Activated naive CD8-positive, alpha-beta T cell (primary cell): ENCODE measurements around the gene TOR2A.

ENCODE experiments used
- H3K27ac Mint-ChIP-seq: one replicate; pipeline ENCODE4 v1.8.0; 2021; ENCODE audit warnings: mixed read lengths
- H3K27me3 Mint-ChIP-seq: one replicate; pipeline ENCODE4 v1.8.0; 2021; ENCODE audit warnings: mixed read lengths
- H3K36me3 Mint-ChIP-seq: one replicate; pipeline ENCODE4 v1.8.0; 2021; ENCODE audit warnings: mixed read lengths
- H3K4me1 Mint-ChIP-seq: one replicate; pipeline ENCODE4 v1.8.0; 2021; ENCODE audit warnings: low read depth, mixed read lengths
- H3K4me3 Mint-ChIP-seq: one replicate; pipeline ENCODE4 v1.8.0; 2021; ENCODE audit warnings: mild to moderate bottlenecking, mixed read lengths
- H3K9me3 Mint-ChIP-seq: one replicate; pipeline ENCODE4 v1.8.0; 2021; ENCODE audit warnings: low read depth, mixed read lengths

Gene TOR2A

GRCh38 chr9:127739614-127740330 is 4.7 kb upstream of the TOR2A start:
- no peak overlapping the region for H3K27ac Mint-ChIP-seq
- peaks cover 8% of the 10 kb centered on the region for H3K4me1 Mint-ChIP-seq
- no peaks in the 10 kb centered on the region for H3K9me3 Mint-ChIP-seq
- H3K27me3 Mint-ChIP-seq = no peaks in the 10 kb centered on the region
- H3K4me3 Mint-ChIP-seq = no peak overlapping the region
- no peaks in the 10 kb centered on the region for H3K36me3 Mint-ChIP-seq

- Mint-ChIP-seq H3K27me3 (no peaks in the 10 kb centered on the region), H3K4me3 (no peak overlapping the region), H3K36me3 (no peaks in the 10 kb centered on the region), H3K4me1 (peaks cover 15% of the 10 kb centered on the region), H3K27ac (no peak overlapping the region), H3K9me3 (no peaks in the 10 kb centered on the region)
These were observed 3.6 kb upstream of the TOR2A start for GRCh38 chr9:127738666-127739065.

DNA sequence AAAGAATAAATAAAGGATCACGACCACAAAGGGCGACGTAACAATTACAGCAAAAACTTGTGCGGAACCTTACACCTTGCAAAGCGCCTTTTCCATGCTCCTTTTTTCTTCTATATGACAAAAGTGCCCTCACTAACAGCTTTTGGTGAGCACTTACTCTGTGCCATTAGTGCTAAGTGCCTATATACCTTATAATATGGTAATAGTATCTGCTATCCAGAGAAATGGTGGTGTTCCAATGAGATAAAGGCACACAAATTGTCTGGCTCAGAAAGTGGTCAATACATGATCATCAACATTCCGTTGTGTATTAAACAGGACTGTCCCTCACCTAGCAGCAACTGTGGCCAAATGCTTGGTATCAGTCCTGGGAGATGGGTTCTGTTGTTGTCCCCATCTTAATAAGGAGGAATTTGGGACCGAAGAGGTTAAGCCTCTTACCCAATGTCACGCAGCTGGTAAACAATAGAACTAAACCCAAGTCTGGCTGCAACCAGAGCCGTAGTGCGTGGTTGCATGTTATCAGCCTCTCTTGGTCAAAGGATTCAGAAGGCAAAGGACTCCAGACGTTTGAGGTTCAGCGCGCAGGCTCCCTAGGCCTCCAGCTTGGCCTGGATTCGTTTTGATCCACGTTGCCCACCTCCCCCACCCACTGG is 564 bp upstream of the TOR2A start:
- no peaks in the 10 kb centered on the region for H3K36me3 Mint-ChIP-seq
- no peaks in the 10 kb centered on the region for H3K9me3 Mint-ChIP-seq
- H3K4me3 Mint-ChIP-seq = peak overlapping the region; percentile 92
- H3K4me1 Mint-ChIP-seq = peaks cover 17% of the 10 kb centered on the region
- H3K27me3 Mint-ChIP-seq = no peaks in the 10 kb centered on the region
- peak overlapping the region; percentile 89 for H3K27ac Mint-ChIP-seq

DNA sequence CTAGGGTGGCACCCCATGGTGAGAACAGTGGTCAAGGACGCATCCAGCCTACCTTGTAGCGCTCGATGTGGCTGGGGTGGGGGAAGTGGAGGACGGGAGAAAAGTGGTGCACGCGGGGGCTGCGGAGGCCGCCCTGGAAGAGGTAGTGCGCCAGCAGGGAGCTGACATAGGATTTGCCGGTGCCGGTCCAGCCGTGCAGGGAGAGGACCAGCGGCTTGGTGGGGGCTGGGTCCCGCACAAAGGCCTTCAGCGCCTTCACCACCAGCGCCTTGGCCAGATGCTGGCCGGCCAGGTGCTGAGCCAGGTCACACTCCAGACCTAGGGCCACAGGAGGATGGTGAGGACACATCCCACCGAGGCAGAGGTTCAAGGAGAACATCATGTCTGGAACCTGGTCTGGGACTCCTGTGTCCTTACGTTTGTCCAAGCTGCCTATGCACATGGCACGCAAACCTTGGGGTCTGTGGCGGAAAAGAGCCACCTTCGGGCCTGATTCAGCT is 797 bp downstream of the TOR2A start:
- H3K4me1 Mint-ChIP-seq = peaks cover 17% of the 10 kb centered on the region
- no peaks in the 10 kb centered on the region for H3K9me3 Mint-ChIP-seq
- peak overlapping the region; percentile 72 for H3K27ac Mint-ChIP-seq
- H3K27me3 Mint-ChIP-seq = no peaks in the 10 kb centered on the region
- peak overlapping the region; percentile 82 for H3K4me3 Mint-ChIP-seq
- no peaks in the 10 kb centered on the region for H3K36me3 Mint-ChIP-seq

- peak overlapping the region; percentile 82 for H3K4me3 Mint-ChIP-seq
- no peak overlapping the region for H3K27ac Mint-ChIP-seq
These were observed 1.5 kb downstream of the TOR2A start for GRCh38 chr9:127733614-127734013.

GRCh38 chr9:127732444-127732843 is 2.6 kb downstream of the TOR2A start:
- H3K27me3 Mint-ChIP-seq = no peaks in the 10 kb centered on the region
- no peak overlapping the region for H3K27ac Mint-ChIP-seq
- peaks cover 17% of the 10 kb centered on the region for H3K4me1 Mint-ChIP-seq
- H3K4me3 Mint-ChIP-seq = no peak overlapping the region
- H3K9me3 Mint-ChIP-seq = no peaks in the 10 kb centered on the region
- no peaks in the 10 kb centered on the region for H3K36me3 Mint-ChIP-seq

More at GRCh38 chr9:127733614-127734013, 1.5 kb downstream of the TOR2A start:
- no peaks in the 10 kb centered on the region for H3K36me3 Mint-ChIP-seq
- H3K4me1 Mint-ChIP-seq = peaks cover 17% of the 10 kb centered on the region
- H3K9me3 Mint-ChIP-seq = no peaks in the 10 kb centered on the region
- H3K27me3 Mint-ChIP-seq = no peaks in the 10 kb centered on the region

DNA sequence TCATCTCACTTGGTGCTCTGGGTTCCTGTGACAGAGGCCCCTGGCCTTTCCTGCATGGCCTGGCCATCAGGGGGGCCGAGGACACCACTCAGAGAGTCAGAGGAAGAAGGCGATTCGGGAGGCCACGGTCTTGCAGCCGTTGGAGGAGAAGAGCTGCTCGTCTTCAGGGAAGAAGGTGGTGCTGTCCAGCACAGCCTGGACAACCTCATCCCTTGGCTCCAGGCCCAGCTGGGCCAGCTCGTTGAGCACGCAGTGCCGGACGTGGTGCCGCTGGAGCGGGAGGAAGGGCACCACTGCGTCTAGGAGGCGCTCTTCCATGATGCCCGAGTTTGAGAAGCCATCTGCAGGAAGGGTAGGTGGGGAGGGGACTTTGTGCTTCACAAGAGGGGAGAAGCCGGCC is 3.2 kb downstream of the TOR2A start:
- Mint-ChIP-seq H3K4me1 (peaks cover 15% of the 10 kb centered on the region), H3K27ac (no peak overlapping the region), H3K4me3 (no peak overlapping the region), H3K9me3 (no peaks in the 10 kb centered on the region), H3K27me3 (no peaks in the 10 kb centered on the region), H3K36me3 (no peaks in the 10 kb centered on the region)

- H3K27me3 Mint-ChIP-seq = no peaks in the 10 kb centered on the region
- no peaks in the 10 kb centered on the region for H3K9me3 Mint-ChIP-seq
- no peak overlapping the region for H3K4me3 Mint-ChIP-seq
- no peak overlapping the region for H3K27ac Mint-ChIP-seq
- H3K36me3 Mint-ChIP-seq = no peaks in the 10 kb centered on the region
- peaks cover 15% of the 10 kb centered on the region for H3K4me1 Mint-ChIP-seq
These were observed 4.2 kb downstream of the TOR2A start for GRCh38 chr9:127730799-127731410.

DNA sequence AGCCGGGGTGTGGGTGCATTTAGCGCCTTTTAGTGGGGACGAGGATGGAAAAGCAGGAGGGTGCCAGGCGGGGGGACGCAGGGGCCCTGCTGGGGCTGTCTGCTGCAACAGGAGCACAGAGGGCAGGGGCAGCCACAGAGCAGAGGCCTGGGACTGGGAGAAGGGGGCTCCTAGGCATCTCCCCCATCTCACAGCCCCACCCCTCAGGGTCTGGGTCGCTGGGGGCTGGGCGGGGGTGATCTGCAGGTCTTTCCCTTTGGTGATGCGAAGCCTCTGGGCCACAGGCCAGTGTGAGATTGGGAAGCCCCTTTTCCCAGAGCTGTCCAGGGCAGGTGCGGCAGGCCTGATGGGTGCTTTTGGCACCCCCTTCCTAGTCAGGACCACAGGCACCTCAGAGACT is 4.8 kb downstream of the TOR2A start:
- H3K36me3 Mint-ChIP-seq = no peaks in the 10 kb centered on the region
- H3K27me3 Mint-ChIP-seq = no peaks in the 10 kb centered on the region
- peaks cover 10% of the 10 kb centered on the region for H3K4me1 Mint-ChIP-seq
- H3K4me3 Mint-ChIP-seq = no peak overlapping the region
- H3K27ac Mint-ChIP-seq = no peak overlapping the region
- no peaks in the 10 kb centered on the region for H3K9me3 Mint-ChIP-seq

DNA sequence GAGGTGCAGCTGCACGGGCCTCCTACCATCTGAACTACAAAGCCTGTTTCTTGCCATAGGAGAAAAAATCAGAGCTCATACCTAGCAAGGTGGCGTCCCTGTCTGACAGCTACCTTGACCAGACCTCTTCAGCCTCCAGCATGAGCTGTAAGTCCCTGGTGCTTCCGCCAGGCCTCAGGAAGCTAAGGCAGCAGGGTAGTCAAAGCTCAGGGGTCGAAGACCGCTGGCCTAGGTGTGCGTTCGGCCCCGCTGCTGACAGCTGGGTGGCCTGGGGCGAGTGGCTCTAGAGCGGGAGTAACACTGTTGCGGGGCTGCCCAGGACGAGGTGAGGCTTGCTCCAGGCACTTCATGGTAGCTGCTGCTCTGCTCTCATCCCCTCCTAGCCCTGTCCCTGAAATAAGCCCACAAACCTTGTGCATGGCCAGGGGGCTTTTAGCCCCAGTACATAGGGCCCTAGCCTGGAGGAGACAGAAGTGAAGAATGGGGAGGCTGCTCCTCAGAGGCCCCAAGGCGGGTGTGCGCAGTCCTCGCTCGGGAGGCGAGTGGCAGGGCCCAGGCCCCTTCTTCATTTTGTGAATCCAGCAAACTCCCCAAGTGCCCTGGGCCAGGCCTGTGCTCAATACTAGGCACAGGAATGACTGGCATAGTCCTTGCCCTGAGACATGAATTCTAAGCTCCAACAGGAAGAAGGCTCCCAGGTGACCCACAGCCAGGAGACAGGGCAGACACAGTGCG is 5.4 kb downstream of the TOR2A start:
- Mint-ChIP-seq H3K27ac (no peak overlapping the region), H3K27me3 (no peaks in the 10 kb centered on the region), H3K9me3 (no peaks in the 10 kb centered on the region)

DNA sequence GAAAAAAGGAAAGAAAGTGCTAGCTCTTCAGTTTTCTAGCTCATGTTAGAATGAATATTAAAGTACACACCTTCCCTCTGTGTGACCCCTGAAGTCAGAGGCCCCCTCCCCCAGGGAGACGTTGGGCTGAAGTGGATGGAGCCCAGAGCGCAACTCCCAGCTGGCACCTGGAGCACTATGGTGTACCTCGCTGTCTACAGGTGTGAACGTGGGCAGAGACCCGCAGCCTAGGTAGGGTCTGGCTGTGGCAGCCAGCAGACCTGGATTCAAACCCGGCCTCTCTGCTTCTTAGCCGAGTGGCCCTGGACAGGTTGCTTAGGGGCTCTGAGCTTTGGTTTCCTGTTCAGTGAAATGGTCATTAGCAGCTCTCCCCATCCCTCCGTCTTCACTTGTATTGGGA is 6.3 kb downstream of the TOR2A start:
- H3K9me3 Mint-ChIP-seq = no peaks in the 10 kb centered on the region
- peaks cover 4% of the 10 kb centered on the region for H3K4me1 Mint-ChIP-seq
- no peaks in the 10 kb centered on the region for H3K36me3 Mint-ChIP-seq
- H3K27me3 Mint-ChIP-seq = no peaks in the 10 kb centered on the region
- no peak overlapping the region for H3K27ac Mint-ChIP-seq
- no peak overlapping the region for H3K4me3 Mint-ChIP-seq

More for the DNA sequence above, 5.4 kb downstream of the TOR2A start:
- H3K4me3 Mint-ChIP-seq = no peak overlapping the region
- peaks cover 9% of the 10 kb centered on the region for H3K4me1 Mint-ChIP-seq
- no peaks in the 10 kb centered on the region for H3K36me3 Mint-ChIP-seq

- peaks cover 2% of the 10 kb centered on the region for H3K4me1 Mint-ChIP-seq
- no peaks in the 10 kb centered on the region for H3K27me3 Mint-ChIP-seq
- no peaks in the 10 kb centered on the region for H3K9me3 Mint-ChIP-seq
- H3K36me3 Mint-ChIP-seq = no peaks in the 10 kb centered on the region
- no peak overlapping the region for H3K4me3 Mint-ChIP-seq
- no peak overlapping the region for H3K27ac Mint-ChIP-seq
These were observed 8.2 kb downstream of the TOR2A start for GRCh38 chr9:127726871-127727270.

DNA sequence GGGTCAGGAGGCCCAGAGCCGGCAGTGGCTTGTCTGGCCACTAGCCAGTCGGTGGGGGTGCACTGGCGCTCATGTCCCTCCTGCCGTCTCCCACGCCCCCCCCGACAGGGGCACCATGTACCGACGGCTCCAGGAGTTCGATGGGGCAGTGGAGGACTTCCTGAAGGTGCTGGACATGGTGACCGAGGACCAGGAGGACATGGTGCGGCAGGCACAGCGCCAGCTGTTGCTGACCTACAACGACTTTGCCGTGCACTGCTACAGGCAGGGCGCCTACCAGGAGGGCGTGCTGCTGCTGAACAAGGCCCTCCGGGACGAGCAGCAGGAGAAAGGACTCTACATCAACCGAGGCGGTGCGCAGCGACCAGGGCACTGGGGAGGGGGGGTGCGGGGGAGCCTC is 11.1 kb downstream of the TOR2A start:
- H3K4me3 Mint-ChIP-seq = no peak overlapping the region
- H3K9me3 Mint-ChIP-seq = no peaks in the 10 kb centered on the region
- no peaks in the 10 kb centered on the region for H3K36me3 Mint-ChIP-seq
- H3K27me3 Mint-ChIP-seq = no peaks in the 10 kb centered on the region
- H3K4me1 Mint-ChIP-seq = peaks cover 24% of the 10 kb centered on the region
- H3K27ac Mint-ChIP-seq = no peak overlapping the region

DNA sequence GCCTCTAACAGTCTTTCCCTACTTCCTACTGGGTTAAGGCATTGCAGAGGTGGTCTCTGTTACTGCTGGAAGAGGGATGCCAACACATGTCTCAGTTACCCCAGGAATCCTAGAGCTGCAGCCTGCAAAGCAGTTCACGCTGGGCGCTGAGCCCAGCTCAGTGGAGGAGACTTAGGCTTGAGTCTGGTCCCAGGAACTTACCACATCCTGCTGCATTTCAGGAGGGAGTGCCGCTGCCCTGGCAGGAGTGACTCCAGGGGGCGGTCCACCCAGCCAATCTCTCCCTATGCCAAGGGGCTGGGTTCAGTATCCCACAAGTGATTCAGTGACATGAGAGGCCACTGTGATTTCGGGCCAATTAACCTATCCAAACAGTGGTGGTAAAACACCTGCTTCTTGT is 11.7 kb downstream of the TOR2A start:
- Mint-ChIP-seq H3K4me3 (no peak overlapping the region), H3K4me1 (peaks cover 24% of the 10 kb centered on the region), H3K36me3 (no peaks in the 10 kb centered on the region), H3K27ac (no peak overlapping the region), H3K9me3 (no peaks in the 10 kb centered on the region), H3K27me3 (no peaks in the 10 kb centered on the region)

DNA sequence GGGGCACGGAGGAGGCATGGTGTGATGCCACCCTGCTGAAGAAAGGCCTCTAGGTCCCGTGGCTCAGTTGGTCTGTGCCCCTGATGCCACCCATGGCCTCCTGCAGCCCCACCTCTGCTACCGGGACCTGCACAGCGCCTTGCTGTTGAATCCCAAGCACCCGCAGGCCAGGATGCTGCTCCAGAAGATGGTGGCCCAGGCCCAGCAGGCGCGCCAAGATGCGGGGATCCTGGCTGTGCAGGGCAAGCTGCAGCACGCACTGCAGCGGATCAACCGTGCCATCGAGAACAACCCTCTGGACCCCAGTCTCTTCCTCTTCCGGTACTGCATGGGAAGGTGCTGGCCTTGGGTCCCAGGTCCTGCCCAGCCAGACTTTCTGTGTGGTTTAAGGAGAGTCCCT is 12.1 kb downstream of the TOR2A start:
- H3K27ac Mint-ChIP-seq = no peak overlapping the region
- H3K36me3 Mint-ChIP-seq = no peaks in the 10 kb centered on the region
- H3K9me3 Mint-ChIP-seq = no peaks in the 10 kb centered on the region
- no peaks in the 10 kb centered on the region for H3K27me3 Mint-ChIP-seq
- peaks cover 24% of the 10 kb centered on the region for H3K4me1 Mint-ChIP-seq
- no peak overlapping the region for H3K4me3 Mint-ChIP-seq
